K562 (cell line): Measurements from ENCODE around the gene EME2. TPM values are rescaled to one million over a fixed set of nuclear protein-coding genes. Genes with fewer than 3 reads are reported as not detected.

Experiments used
- ARID4B ChIP-seq: sonication (generic); formaldehyde crosslinking; IDR thresholded peaks from 2 replicates; pipeline ENCODE4 v1.8.0; 2022; ENCODE audit warnings: mild to moderate bottlenecking, missing genetic modification reagents
- CBFA2T3 ChIP-seq: fragments of 450-650 bp; IDR thresholded peaks from 2 replicates; pipeline ENCODE4 v1.6.1; 2017
- CBX2 ChIP-seq: fragments of 200-600 bp; sonication (generic); IDR thresholded peaks from one replicate; pipeline ENCODE4 v1.6.1; 2012; ENCODE audit warnings: mild to moderate bottlenecking, low read length, inconsistent platforms; ENCODE audit not compliant: insufficient read depth, poor library complexity, severe bottlenecking
- FOXA1 ChIP-seq: fragments of 450-650 bp; IDR thresholded peaks from 2 replicates; pipeline ENCODE4 v1.6.1; 2016; ENCODE audit warnings: mild to moderate bottlenecking, borderline replicate concordance
- GTF2A2 ChIP-seq: IDR thresholded peaks from 2 replicates; pipeline ENCODE4 v1.6.1; 2016; ENCODE audit warnings: mild to moderate bottlenecking, missing genetic modification characterization, missing compliant biosample characterization
- HDAC3 ChIP-seq: fragments of 450-650 bp; IDR thresholded peaks from 2 replicates; pipeline ENCODE4 v1.6.1; 2018; ENCODE audit warnings: borderline replicate concordance, mild to moderate bottlenecking, moderate library complexity; ENCODE audit not compliant: partially characterized antibody
- KDM1A ChIP-seq, 2 experiments: fragments of 450-650 bp; IDR thresholded peaks; 2 replicates each; pipeline ENCODE4 v1.6.1; 2016; ENCODE audit warnings: mild to moderate bottlenecking in 2 of 2
- MCM7 ChIP-seq, 2 experiments: fragments of 450-650 bp; IDR thresholded peaks; 2 replicates each; pipeline ENCODE4 v1.6.1; 2016 to 2018
- PRMT5 ChIP-seq: sonication (generic); formaldehyde crosslinking; IDR thresholded peaks from 2 replicates; pipeline ENCODE4 v1.5.0; 2020; ENCODE audit warnings: missing genetic modification reagents
- RBM14 ChIP-seq: fragments of 200-400 bp; formaldehyde crosslinking; IDR thresholded peaks from 2 replicates; pipeline ENCODE4 v1.6.1; 2018; ENCODE audit warnings: low read depth, mild to moderate bottlenecking, low read length, moderate library complexity, borderline replicate concordance; ENCODE audit not compliant: insufficient read depth
- RHOXF2B ChIP-seq: fragments of 250-450 bp; sonication (Bioruptor Pico); conservative IDR thresholded peaks from 2 replicates; pipeline ENCODE4 v1.5.1; 2021
- SMAD2 ChIP-seq: fragments of 150-350 bp; IDR thresholded peaks from 2 replicates; pipeline ENCODE4 v1.6.1; 2014; ENCODE audit warnings: low read depth, mild to moderate bottlenecking, low read length
- TCF7L2 ChIP-seq: fragments of 150-350 bp; IDR thresholded peaks from 2 replicates; pipeline ENCODE4 v1.6.1; 2016; ENCODE audit warnings: low read depth, mild to moderate bottlenecking, low read length, moderate library complexity
- ZBTB17 ChIP-seq: fragments of 450-650 bp; formaldehyde crosslinking; IDR thresholded peaks from 2 replicates; pipeline ENCODE4 v1.4.0; 2020; ENCODE audit warnings: mild to moderate bottlenecking
- ZFP1 ChIP-seq: fragments of 450-650 bp; formaldehyde crosslinking; IDR thresholded peaks from 2 replicates; pipeline ENCODE4 v1.4.0; 2020; ENCODE audit warnings: mild to moderate bottlenecking, mixed read lengths
- ZNF174 ChIP-seq: fragments of 250-450 bp; sonication (Bioruptor Pico); IDR thresholded peaks from 2 replicates; pipeline ENCODE4 v1.4.0; 2020; ENCODE audit warnings: mild to moderate bottlenecking
- ZNF75A ChIP-seq: fragments of 450-650 bp; formaldehyde crosslinking; IDR thresholded peaks from 2 replicates; pipeline ENCODE4 v1.4.0; 2020; ENCODE audit warnings: mild to moderate bottlenecking
- ZNF780A ChIP-seq: fragments of 250-450 bp; sonication (Bioruptor Pico); IDR thresholded peaks from 2 replicates; pipeline ENCODE4 v1.5.0; 2021; ENCODE audit warnings: mild to moderate bottlenecking
- polyA plus RNA-seq, 8 experiments: library from polyadenylated mRNA; depleted of rRNA in 4 of 8; stranded (reverse) in 5 of 8; unstranded in 3 of 8; fragments of >200 nt; fragmentation: Nextera tagmentation in 2 of 8; fragmentation: Illumina TruSeq in 1 of 8; extraction: Ambion mirVana in 2 of 8; extraction: Trizol in 1 of 8; gene quantifications; 2 replicates each; pipeline versions ENCODE4 v1.2.1 to v1.2.3, GENCODE V29; 2011 to 2014; ENCODE audit warnings: inconsistent platforms in 1 of 8, missing spikeins in 1 of 8
- total RNA-seq, 7 experiments: library from RNA; depleted of rRNA in 6 of 7; stranded (reverse); fragments of >200 nt in 6 of 7; fragmentation: Illumina TruSeq in 2 of 7; extraction: Trizol in 2 of 7; gene quantifications; 2 replicates each; pipeline versions ENCODE4 v1.2.1 to v1.2.3, GENCODE V29; 2011 to 2021; ENCODE audit warnings: low replicate concordance in 1 of 7
- TF ChIP-seq, protein P1 (sequence below): IDR thresholded peaks from 2 replicates; pipeline ENCODE4 v1.6.1; 2011; ENCODE audit warnings: borderline replicate concordance, low read depth, mild to moderate bottlenecking, moderate library complexity, low read length; ENCODE audit not compliant: insufficient read depth, poor library complexity, severe bottlenecking
- TF ChIP-seq, protein P2 (sequence below), 2 experiments: IDR thresholded peaks; 2 replicates each; pipeline ENCODE4 v1.6.1; 2011; ENCODE audit warnings: borderline replicate concordance in 1 of 2, control low read depth in 1 of 2, low read depth in 1 of 2, low read length in 1 of 2, mild to moderate bottlenecking in 1 of 2, mixed read lengths in 1 of 2, moderate library complexity in 1 of 2; ENCODE audit not compliant: insufficient read depth in 1 of 2, insufficient read length in 1 of 2, poor library complexity in 1 of 2, severe bottlenecking in 1 of 2; ENCODE audit errors: extremely low read depth in 1 of 2

The EME2 gene
- total and polyA plus RNA-seq, 9 of the 15 experiments (the other 6 are each of a cell fraction or from before 2014, with no cell fraction given), result 0.35 to 19.9 (median 3.5) TPM

GRCh38 chr16:1772908-1773702 lies 495 bp downstream of the EME2 start, which contains the start of gene MRPS34 (continued):
- TF ChIP-seq ZFP1 (CRISPR knock-in tag) (no peak), CBX2 (no peak), FOXA1 (no peak), MCM7 (IDR thresholded peaks at IDR 0.05) (no peak), RBM14 (0 out of 2 replicates have a peak, but pooled peaks have one; percentile 40), TCF7L2 (no peak), GTF2A2 (tag) (no peak), ZNF174 (CRISPR knock-in tag) (no peak), CBFA2T3 (no peak), ZNF780A (CRISPR knock-in tag) (no peak), KDM1A (IDR thresholded peaks at IDR 0.05) (no peak), RHOXF2B (CRISPR knock-in tag) (no peak), SMAD2 (no peak), ARID4B (peak; percentile 92), PRMT5 (peak; percentile 69; the same call in 1 of the 2 replicates), ZBTB17 (CRISPR knock-in tag) (0 out of 2 replicates have a peak, but pooled peaks have one; percentile 46), ZNF75A (CRISPR knock-in tag) (no peak), HDAC3 (no peak)
- TF ChIP-seq, protein P1, sequence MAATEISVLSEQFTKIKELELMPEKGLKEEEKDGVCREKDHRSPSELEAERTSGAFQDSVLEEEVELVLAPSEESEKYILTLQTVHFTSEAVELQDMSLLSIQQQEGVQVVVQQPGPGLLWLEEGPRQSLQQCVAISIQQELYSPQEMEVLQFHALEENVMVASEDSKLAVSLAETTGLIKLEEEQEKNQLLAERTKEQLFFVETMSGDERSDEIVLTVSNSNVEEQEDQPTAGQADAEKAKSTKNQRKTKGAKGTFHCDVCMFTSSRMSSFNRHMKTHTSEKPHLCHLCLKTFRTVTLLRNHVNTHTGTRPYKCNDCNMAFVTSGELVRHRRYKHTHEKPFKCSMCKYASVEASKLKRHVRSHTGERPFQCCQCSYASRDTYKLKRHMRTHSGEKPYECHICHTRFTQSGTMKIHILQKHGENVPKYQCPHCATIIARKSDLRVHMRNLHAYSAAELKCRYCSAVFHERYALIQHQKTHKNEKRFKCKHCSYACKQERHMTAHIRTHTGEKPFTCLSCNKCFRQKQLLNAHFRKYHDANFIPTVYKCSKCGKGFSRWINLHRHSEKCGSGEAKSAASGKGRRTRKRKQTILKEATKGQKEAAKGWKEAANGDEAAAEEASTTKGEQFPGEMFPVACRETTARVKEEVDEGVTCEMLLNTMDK, result peak; percentile 83
- TF ChIP-seq, protein P2, sequence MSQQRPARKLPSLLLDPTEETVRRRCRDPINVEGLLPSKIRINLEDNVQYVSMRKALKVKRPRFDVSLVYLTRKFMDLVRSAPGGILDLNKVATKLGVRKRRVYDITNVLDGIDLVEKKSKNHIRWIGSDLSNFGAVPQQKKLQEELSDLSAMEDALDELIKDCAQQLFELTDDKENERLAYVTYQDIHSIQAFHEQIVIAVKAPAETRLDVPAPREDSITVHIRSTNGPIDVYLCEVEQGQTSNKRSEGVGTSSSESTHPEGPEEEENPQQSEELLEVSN (IDR thresholded peaks at IDR 0.05; ENCODE audit: borderline replicate concordance in 1 of 2, extremely low read depth in 1 of 2, insufficient read depth in 1 of 2, insufficient read length in 1 of 2, low read depth in 1 of 2, low read length in 1 of 2, poor library complexity in 1 of 2, severe bottlenecking in 1 of 2), result peak; percentile 76 to 97
